Left hindlimb (tissue), 1 donor: ENCODE measurements around the gene RUNDC3A.

Source experiments
- DNase-seq: peaks from one replicate; pipeline ENCODE4 v3.0.0-alpha.2; 2018

Gene RUNDC3A

DNA sequence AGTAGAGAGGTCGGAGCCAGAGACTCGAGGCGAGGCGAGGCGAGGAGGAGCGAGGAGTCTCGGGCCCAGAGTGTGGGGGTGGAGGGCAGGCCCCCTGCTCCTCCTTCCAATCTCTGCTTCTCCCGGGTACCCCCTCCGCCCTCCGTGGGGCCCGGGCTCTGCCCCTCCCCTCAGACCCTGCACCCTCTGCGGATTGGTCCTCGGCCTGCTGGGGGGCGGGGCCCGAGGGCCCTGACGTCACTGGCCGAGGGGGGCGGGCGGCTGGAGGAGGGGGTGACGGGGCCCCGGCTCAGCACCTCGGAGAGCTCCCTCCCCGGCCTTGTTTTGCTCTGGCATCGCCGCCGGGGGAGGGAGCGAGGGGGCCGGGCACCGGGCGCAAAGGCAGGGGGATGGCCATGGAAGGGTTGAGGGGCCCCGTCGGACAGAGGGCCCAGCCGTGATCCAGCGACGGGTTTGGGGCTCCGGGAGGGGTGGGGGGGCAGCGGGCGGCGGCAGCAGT lies at the start of gene RUNDC3A:
RUNDC3A (plus strand) TSS at position 282 of the 499 bp plus-strand sequence. CDS start 232 bp downstream, outside the sequence.
- peak; percentile 93 for DNase-seq

DNA sequence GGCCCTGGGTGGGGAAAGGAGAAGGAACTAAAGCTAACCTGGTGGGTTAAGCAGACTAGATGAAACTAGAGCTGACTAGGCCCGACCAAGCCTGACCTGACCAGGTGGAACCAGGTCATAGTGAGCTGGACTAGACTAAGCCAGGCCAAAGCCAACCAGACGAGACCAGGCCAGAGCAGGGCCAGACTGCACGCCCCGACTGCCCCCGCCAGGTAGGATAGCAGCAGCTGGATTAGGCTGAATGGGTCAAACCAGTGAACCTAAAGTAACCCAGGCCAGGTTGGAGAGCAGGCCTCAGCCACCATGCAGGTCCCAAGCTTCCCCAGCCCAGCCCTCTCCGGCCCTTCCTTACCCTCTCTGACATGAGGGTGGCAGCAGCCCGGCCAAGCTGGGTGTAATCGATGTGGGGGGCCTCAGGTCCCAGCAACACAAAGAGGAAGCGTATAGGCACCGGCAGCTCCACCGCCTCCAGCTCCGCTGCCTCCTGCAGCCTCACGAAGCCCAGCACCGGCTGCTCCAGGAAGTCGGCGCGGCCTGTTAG lies 49.5 kb upstream of the RUNDC3A start:
- DNase-seq, result no peak

DNA sequence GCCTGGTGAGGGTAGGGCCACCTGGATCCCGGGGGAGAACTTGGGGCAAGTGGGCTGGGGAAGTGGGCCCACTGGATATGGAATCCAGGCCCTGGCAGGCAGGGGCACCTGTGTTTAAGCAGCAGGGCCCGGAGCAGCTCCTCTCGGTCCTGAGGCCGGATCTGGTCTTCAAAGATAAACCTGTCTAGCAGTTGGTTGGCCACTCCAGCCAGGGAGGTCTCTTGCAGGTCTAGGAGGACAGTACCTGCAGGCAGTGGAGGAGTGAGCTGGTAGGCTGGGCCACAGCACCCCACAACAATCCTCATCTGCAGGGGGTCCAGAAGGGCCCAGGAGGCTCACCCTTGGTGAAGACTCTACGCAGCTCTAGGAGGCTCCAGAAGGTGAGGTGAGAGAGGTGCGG lies 48.1 kb upstream of the RUNDC3A start:
- DNase-seq, result no peak

DNA sequence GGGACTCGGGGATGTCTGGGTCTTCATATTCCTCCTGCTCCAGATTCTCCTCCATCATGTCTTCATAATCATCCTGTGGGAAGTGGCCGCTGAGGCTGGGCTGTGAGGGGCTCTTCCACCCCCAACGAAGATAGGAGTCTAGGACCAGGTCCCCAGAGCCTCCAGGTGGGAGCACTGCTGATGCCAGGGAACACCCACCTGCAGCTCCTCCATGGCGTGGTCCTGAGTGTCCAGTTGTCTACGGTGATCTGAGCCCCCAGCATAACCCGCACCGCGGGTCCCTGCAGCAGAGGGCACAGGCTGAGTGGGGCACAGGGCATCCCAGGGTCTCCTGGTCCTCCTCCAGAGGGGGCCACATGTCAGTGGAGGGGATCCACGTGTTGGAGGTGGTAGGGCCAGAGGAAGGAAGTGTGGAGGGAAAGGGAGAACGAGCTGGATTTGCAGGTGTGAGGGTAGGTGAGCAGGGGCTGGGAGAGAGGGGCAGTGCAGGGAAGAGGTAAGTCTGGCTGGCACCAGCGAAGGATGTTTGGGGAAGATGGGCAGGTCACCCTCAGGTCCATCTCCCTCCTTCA lies 45.7 kb upstream of the RUNDC3A start:
- DNase-seq, result no peak

DNA sequence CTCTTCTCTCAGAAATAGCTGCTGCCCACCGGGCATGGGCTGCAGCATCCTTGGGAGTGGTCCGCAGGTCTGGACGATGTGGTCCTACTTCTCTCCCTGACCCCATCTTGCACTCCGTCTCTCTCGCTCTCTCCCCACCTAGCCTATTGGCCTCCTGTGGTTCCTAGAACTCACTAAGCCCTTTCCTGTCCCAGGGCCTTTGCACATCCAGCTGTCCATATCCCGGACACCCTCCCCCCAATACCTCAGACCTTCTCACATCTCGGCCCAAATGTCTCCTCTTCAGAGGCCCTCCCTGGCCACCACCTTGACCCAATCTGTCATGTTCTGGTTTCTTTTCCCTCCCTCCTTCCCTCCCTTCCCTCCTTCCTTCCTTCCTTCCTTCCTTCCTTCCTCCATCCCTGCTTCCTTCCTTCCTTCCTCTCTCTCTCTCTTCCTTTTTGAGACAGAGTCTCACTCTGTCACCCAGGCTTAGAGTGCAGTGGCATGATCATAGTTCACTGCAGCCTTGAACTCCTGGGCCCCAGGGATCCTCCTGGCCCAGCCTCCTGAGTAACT lies 45.0 kb upstream of the RUNDC3A start:
- DNase-seq, result no peak

DNA sequence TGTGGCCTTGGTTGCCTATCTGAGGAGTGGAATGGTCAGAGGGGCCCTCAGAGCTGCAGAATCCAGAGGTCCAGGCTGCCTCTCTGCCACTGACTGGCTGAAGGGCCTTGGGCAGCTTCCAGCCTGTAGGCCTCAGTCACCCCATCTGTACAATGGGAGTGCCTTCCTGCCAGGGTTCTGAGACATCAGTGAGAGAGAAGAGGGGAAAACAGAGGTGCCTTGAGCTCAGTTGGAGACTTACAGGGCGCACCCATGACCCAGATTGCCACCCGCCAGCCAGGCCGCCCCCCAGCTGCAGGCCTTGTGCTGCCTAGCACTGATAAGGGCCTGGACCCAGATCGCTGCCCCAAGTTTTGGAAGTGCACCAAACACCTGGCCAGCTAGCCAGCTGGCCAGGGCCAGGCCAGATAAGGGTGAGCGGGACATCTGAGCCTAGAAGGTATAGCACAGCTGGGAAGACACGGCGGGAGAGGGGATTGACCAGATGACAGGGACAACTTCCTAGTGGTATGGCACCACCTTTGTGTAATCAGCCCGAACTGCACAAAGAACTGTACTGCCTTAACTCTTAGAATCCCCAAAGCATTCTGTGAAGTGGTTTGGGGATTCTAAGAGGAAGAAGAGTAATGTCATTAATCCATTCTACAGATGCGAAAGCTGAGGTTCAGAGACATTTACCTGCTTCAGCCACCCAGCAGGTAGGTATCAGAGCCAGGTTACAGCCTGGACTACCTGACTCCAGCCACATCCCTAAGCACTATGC lies 41.8 kb upstream of the RUNDC3A start:
- no peak for DNase-seq

DNA sequence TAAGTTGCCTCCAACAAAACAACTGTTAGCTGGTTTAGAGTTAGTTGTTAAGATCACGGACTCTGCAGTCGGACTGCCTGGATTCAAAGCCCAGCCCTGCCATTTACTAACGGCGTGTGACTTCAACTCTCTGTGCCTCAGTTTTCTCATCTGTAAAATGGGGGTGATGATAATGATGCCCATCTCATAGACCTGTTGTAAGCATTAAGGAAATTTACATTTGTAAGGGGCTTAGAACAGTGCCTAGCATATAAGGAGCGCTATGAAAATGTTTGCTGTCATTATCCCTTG lies 41.3 kb upstream of the RUNDC3A start:
- DNase-seq, result no peak

DNA sequence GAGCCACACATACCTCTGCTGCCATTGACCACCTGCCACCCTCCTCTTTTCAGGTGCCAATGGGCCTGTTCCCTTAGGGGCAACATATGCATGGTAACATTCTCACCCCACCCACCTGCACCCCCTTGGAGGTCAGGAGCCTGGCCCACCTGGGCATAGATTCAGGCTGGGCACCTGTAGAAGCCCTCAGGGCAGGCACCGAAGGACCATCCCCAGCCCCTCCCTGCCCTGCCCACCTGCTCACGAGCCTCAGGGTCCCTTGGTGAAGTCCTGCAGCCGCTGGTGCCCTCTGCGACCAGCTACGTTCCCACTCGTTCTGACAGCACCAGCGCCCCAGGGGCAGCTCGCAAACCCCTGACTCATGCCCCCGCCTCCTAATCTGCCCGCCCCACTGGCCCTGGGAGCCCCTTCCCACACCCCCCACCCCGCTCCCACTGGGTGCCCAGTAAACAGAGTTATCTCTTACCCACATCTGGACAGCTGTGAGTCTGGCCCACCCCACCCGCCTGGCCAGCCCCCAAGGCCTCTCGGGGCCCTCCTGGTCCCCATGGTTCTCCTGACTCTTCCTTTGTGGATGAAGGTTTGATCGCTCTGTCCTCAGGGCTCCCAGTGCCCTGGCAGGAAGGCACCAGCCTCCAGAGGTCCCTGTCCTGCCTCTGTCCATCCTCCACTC lies 40.4 kb upstream of the RUNDC3A start, which contains the start of gene SLC4A1:
SLC4A1 (minus strand) TSS at position 318 of the 673 bp plus-strand sequence. CDS start 5,269 bp downstream, outside the sequence.
- DNase-seq, result no peak

DNA sequence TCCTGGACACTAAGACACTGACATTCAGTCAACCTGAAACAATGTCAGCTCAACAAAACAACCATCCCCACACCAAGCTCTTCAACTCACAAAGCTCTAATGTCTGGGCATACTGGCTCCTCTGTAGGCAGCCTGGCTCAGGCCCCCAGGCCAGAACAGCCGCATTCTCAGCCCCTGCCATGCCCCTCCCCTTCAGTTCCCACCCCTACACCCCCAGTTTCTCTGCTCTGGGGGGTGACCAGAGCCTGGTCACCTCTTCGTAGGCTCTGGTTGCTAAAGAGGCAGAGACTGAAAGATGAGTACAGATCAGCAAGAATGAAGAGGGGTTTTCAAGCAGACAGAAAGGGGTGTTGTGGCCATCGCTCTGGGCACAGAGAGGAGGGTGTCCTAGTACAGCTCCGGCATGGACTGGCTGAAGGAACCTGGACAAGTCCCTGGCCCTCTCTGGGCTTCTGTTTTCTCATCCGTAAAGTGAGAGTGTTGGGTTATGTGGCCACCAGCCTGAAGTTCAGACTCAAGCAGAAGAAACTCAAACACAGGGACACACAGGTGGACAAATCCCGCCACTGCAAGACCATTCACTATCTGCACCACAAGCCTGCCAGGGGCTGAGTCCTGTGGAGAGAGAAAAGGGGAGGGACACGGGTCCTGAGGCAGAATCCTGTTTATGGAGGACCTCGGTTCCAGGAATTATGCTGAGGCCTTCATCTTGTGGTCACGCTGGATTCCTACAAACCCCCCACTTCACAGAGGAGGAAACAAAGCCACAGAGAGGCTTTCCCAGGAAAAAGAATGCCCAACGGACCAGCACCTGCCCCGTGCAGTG lies 39.5 kb upstream of the RUNDC3A start:
- DNase-seq, result no peak

DNA sequence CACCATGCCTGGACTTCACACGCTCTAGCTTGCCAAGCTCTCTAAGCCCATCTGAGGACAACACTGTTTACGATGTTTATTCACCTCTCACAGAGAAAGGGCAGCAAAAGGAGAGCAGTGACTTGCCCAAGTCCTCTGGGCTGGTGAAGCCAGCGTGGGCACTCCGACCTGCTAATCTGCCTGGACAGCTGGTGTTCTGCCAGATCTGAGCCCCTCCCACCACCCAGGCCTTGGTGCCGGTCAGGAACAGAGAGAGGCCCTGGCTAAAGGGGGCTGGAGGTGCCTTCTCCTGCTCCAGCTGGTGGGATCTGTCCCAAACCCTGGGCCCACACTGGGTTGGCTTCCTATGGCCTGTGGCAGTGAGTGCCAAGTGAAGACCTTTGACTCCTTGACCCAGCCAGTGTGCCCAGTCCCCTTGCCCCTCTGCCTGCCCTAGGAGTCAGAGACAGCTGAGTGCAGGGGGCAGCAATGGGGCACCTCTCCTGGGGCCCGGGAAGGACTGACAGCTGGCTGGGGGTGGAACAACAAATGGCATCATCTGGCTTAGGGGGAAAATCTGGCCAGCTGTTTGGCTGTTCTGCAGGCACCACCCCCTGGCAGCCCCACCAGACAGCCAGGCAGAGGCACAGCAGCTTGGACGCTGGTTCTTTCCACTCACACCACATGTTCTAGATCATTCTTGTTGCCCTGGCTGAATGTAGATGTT lies 38.7 kb upstream of the RUNDC3A start:
- peak; percentile 55 for DNase-seq

DNA sequence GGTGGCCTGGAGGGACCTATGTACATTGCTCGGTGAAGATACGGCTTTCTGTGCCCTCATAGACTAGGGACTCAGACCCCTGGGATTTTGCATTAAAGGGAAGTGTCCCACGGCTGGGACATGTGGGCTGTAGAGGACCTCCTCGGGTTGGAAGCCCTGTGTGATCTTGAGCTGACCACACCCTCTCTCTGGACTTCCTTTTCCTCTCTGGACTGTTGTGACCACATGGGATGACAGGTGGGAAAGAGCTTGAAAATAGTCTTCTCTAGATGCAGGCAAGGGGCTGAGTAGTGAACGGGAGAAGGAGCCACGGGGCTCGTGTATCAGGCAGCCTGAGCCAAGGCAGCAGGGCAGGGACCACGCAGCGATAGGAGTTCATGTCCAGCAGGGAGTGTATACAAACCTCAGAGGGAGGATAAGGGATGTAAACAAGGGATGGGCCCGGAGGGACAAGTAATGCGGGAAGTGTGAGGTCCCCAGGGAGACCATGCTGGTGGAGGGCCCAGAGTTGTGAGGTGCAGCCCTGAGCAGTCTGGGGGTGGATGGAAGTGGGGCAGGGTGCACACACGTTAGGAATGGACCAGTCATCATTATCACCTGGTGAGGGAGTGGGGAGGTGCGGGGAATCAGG lies 36.0 kb upstream of the RUNDC3A start:
- no peak for DNase-seq

DNA sequence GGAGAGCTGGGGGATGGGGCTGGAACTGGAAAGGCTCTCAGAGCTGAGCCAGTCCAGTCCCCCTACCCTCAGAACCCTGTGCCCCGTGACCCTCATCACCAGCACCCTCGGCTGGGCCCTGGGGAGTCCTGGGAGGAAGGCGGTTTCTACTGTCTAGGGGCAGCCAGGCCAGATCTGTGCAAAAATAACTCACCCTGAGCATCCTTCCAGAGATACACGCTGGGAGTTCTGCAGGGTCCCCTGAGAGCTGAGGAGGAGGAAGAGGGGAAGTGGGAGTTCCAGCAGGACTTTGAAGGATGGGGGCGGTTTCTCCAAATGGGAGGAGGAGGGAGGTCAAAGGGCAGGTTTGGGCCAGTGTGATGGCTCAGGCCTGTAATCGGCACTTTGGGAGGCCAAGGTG lies 35.4 kb upstream of the RUNDC3A start:
- no peak for DNase-seq

DNA sequence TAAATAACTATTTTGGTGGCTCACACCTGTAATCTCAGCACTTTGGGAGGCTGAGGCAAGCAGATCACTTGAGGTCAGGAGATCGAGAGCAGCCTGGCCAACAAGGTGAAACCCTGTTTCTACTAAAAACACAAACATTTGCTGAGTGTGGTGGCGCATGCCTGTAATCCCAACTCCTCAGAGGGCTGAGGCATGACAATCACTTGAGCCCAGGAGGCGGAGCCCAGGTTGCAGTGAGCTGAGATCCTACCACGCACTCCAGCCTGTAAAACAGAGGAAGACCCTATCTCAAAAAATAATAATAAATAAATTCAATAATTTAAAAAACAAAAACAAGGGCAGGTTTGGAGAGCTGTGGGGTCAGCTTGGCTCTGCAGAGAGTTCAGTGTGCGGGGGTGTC lies 34.8 kb upstream of the RUNDC3A start:
- DNase-seq, result no peak

DNA sequence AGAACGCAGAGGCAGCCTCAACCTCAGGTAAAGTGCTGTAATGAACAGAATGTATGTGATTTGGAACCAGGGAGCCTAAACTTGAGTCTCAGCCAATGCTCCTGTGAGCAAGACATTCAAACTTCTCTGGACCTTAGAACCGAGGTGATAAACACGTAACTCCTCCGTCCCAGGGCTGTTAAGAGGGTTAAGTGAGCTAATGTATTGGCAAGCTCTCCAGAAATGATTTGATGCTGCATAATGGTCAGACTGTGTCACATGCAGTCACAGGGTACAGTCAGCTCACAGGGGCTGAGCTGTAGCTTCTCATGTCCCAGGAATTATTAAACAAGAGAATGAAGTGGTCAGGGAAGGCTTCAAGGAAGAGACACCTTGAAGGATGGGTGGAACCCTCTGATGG lies 30.4 kb upstream of the RUNDC3A start:
- no peak for DNase-seq

DNA sequence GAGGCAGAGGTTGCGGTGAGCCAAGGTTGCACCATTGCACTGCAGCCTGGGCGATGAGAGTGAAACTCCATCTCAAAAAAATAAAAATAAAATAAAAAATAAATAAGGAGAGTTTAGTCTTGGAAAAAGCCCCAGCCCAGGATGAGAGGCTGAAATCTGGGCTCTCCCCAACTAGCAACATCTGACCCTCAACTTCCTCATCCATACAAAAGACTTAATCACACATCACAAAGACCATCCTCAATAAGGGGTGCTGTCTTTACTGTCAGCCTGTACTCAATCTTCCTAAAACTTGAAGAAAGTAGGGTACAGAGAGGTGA lies 29.1 kb upstream of the RUNDC3A start:
- no peak for DNase-seq

DNA sequence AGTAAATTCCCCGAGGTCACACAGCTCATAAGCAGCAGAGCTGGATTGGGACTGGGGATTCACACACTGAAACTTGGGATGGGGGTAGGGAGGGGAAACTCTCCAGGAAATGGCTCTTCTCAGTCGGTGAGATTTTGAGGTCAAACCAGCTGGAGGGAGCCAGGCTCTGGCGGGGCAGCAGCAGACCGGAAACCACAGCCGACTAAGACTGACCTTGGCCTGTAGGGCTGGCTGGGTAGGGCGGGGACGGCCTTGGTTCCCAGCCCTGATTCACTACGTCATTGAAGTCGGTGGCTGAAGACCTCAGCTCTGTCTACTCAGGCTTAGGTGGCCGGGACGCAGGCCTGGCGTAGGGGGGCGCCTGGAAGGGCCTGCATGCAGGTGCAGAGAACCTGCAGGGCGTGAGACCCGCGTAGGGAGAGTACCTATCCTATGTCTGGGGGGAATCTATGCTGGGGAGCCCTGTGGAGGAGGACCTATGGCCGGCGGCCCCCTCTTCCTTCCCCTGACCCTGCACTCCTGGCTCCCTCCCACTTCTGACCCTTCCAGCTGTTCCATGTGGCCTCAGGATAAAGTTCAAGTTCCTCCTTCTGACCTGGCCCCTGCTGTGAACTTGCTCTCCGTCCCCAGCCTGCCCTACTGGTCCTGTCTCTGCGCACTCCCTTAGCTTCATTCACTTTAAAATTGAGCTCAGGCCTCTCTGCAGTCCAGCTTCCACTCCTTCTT lies 28.6 kb upstream of the RUNDC3A start:
- peak; percentile 76 for DNase-seq

DNA sequence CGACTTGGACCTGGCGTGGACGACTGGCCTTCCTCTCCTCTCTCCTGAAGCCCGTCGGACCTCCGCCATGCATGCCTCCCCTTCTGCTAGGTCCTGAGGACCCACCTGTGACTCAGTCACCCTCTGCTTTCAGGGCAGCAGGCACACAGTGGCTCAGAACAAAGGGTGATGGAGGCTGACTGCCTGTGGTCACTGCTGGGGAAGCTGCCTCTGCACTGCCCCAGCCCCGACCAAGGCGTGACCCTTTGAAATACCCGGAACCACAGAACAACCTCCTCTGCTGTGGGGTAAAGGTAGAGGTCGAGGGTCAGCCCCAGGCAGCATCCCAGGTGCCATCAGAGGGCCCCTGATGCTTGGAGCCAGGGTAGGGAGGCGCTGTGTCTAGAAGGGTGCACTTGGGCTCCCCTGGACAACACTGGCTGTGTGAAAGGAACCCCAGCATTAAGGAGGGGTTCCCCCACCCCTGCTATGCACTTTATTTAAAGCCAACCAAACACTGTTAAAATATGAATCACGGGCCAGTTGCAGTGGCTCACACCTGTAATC lies 27.9 kb upstream of the RUNDC3A start:
- DNase-seq, result no peak

DNA sequence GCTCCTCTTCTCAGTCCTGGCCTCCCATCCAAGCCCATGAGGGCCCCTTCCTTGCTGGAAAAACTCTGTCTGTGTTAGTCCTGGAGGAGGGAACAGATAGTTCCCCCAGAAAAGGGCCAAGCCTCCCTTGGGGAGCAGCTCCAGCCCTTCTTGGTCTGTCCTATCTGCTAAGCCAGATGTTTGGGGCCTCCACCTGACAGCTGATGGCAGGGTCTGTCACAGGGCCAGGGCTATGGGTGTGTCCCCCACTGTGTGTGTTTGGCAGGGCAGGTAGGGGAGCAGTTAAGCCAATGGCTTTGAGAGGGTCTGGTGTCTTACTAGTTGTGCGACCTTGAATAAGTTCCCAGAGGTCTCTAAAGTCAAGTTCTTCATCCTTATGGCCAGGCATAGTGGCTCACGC lies 26.8 kb upstream of the RUNDC3A start:
- no peak for DNase-seq

DNA sequence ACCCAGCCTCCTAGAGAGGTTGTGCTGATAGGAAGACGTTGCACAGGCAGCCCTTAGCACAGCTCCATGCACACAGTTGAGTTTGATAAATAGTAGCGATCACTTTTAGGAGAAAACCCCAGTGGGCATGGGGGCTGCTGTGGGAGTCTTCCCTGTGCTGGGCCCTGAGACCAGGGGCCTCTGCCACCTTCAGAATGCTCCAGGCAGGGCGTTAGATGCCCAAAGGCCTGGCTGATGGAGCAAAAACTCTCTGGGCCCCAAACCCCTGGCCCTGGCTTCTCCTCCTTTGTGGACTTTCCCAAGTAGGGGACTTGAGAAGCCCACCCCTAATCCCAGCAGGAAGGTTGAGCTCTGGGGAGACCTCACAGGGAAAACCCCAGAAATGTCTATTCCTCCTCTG lies 26.1 kb upstream of the RUNDC3A start:
- no peak for DNase-seq

DNA sequence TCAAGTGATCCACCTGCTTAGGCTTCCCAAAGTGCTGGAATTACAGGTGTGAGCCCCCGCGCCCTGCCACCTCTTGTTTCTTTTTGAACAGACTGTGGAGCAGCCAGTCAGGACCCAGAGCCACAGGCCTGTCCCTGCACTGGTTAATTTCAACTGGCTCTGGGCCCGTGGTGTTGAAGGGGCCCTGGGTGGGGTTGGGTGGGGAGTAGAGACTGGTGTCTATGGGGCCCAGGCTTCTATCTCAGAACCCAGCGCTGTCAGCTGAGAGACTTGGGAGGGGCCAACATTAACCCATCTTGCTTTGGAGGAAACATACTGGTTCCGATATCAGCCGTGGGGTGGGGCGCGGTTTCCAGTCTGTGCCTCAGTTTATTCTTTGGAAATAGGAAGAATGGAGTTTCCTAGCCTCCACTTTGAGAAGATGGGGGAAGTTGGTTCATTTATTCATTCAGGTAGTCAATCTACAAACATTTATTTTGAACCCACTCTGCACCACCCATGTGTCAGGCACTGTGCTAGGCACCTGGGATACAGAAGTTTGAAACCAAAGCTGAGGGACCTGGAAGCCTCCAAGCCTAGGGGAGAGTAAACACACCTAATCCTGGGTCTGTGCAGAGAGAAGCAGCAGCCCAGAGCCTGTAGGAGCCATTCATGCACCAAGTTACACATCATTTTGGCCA lies 24.9 kb upstream of the RUNDC3A start:
- DNase-seq, result no peak
